C4-2B (cell line): ENCODE results near the gene C21orf91.

Source experiments
- ZFX ChIP-seq: fragments of 450-650 bp; IDR thresholded peaks from 2 replicates; pipeline ENCODE4 v1.6.1; 2017
- TF ChIP-seq, protein P1 (sequence below): fragments of 450-650 bp; conservative IDR thresholded peaks from 2 replicates; pipeline ENCODE4 v1.5.1; 2017; ENCODE audit warnings: mild to moderate bottlenecking

DNA sequence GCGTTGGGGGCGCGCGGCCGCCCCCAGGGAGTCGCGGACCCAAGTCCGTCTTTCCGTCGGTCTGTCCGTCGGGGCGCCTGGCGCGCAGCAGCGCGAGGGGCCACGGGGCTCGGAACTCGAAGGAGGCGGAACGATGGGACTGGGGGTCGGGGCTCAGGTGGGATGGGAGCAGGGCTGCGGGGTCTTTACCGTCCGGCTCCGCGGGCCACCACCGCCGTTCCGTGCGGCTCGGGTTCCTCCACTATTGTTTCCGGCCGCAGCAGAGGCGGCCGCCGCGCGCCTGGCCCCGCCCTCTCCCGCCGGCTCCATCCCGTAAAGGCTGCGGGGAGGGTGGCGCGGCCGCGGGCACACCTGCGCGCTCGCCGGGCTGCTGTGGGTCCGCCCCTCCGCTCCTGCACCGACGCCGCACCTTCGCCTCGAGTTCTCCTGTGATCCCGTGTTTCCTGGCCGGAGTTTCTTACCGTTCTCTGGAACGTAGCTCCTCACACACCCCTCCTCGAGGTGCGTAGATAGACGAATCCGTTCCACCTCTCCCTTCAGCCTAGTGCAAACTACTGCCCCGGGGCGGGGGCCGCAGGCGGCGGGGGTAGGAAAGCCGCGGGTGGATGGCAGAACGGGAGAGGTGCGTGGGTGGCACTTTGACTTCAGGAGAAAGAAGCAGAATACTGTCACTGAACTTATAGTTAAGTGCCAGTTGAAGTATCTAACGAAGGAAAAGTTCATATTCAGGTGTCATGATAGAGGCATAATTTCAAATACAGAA is at the start of gene C21orf91:
- TF ChIP-seq, protein P1, sequence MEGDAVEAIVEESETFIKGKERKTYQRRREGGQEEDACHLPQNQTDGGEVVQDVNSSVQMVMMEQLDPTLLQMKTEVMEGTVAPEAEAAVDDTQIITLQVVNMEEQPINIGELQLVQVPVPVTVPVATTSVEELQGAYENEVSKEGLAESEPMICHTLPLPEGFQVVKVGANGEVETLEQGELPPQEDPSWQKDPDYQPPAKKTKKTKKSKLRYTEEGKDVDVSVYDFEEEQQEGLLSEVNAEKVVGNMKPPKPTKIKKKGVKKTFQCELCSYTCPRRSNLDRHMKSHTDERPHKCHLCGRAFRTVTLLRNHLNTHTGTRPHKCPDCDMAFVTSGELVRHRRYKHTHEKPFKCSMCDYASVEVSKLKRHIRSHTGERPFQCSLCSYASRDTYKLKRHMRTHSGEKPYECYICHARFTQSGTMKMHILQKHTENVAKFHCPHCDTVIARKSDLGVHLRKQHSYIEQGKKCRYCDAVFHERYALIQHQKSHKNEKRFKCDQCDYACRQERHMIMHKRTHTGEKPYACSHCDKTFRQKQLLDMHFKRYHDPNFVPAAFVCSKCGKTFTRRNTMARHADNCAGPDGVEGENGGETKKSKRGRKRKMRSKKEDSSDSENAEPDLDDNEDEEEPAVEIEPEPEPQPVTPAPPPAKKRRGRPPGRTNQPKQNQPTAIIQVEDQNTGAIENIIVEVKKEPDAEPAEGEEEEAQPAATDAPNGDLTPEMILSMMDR, result no peak
- peak; percentile 12; the same call in 1 of the 2 replicates for TF ChIP-seq ZFX
